ENCODE measurements around the gene CYBRD1. TPM values are rescaled to one million over a fixed set of nuclear protein-coding genes. Genes with fewer than 3 reads are reported as not detected.

The CYBRD1 gene
- total and polyA plus RNA-seq, 10 of the 15 experiments (the other 5 are each of a cell fraction or from before 2014, with no cell fraction given) = 10.8 to 51.9 (median 29.6) TPM

DNA sequence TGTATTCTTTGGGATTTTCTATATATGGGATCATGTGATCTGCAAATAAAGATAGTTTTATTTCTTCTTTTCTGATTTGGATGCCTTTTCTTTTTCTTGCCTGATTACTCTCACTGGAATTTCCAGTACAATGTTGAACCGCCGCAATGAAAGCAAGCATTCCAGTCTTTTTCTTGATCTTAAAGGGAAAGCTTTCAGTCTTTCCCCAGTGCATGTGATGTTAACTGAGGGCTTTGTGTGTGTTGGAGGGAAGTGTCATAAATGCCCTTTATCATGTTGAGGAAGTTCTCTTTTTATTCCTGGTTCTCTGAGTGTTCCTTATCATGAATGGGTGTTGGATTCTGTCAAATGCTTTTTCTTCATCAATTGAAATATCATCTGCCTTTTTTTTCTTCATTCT lies 16.9 kb upstream of the CYBRD1 start:
- Histone ChIP-seq H4K20me1 (ENCODE audit: control insufficient read depth, insufficient read depth) (no peaks in the 10 kb centered on the region), H3K79me2 (ENCODE audit: control insufficient read depth, insufficient read depth, low read length) (no peaks in the 10 kb centered on the region), H2AFZ (ENCODE audit: control insufficient read depth, low read depth, low read length) (no peak overlapping the region), H3K4me3 (no peak overlapping the region), H3K4me2 (ENCODE audit: control insufficient read depth, insufficient read depth) (no peak overlapping the region), H3K4me1 (ENCODE audit: control insufficient read depth, insufficient read depth, low read length) (peaks cover 8% of the 10 kb centered on the region), H3K9ac (ENCODE audit: control insufficient read depth, insufficient read depth, low read length) (no peak overlapping the region), H3K27ac (ENCODE audit: control insufficient read depth, insufficient read depth) (no peak overlapping the region), H3K27me3 (replicated peaks in 1 of 2; ENCODE audit: control insufficient read depth in 2 of 2, insufficient read depth in 2 of 2, low read length in 1 of 2) (no peaks in the 10 kb centered on the region), H3K36me3 (ENCODE audit: control insufficient read depth in 2 of 2, insufficient read depth in 2 of 2, low read length in 1 of 2) (no peaks in the 10 kb centered on the region), H3K9me3 (replicated peaks; ENCODE audit: control insufficient read depth, insufficient read depth, low read length) (no peaks in the 10 kb centered on the region; the same call in 2 of the 3 replicates)
- ChIA-PET RAD21 (ENCODE audit: unreplicated experiment) (no interaction called here), CTCF (interaction anchor here (1.5 kb wide), 1 partner anchor 36 kb away, joined by 4 read pairs; no protein-coding TSS in a partner anchor), POLR2A (interaction anchor here (0.6 kb wide), 2 partner anchors 26 to 40 kb away, joined by 3 to 4 read pairs; no protein-coding TSS in a partner anchor), SMC1A (ENCODE audit: uncharacterized antibody, unreplicated experiment) (interaction anchor here (0.6 to 1.5 kb wide), 7 partner anchors 10 to 1018 kb away, joined by 3 to 5 read pairs (median 3); partner anchors contain the start of gene CYBRD1)
- BruUV-seq (replicated peaks) = no TSS peak
- 50% methylated on average over 2 of the region's 2 CpGs for WGBS (ENCODE audit: insufficient coverage, insufficient replicate concordance, low lambda C conversion rate, missing lambda C conversion rate)
- intact Hi-C loops (cut with micrococcal nuclease; ENCODE audit: unreplicated experiment) (no loop called here), in situ Hi-C loops (cut with MboI) (no loop called here)
- TF ChIP-seq, protein P1, sequence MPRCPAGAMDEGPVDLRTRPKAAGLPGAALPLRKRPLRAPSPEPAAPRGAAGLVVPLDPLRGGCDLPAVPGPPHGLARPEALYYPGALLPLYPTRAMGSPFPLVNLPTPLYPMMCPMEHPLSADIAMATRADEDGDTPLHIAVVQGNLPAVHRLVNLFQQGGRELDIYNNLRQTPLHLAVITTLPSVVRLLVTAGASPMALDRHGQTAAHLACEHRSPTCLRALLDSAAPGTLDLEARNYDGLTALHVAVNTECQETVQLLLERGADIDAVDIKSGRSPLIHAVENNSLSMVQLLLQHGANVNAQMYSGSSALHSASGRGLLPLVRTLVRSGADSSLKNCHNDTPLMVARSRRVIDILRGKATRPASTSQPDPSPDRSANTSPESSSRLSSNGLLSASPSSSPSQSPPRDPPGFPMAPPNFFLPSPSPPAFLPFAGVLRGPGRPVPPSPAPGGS (IDR thresholded peaks at IDR 0.05; ENCODE audit: borderline replicate concordance, insufficient read depth, low read depth, low read length, poor library complexity, severe bottlenecking) = no peak
- TF ChIP-seq NR2F1 (conservative IDR thresholded peaks at IDR 0.05) (no peak), PAX5 (IDR thresholded peaks at IDR 0.05; ENCODE audit: borderline replicate concordance, low read depth, low read length) (no peak), TBL1XR1 (IDR thresholded peaks at IDR 0.05; ENCODE audit: low read depth, low read length) (no peak)
- TF ChIP-seq, protein P2, sequence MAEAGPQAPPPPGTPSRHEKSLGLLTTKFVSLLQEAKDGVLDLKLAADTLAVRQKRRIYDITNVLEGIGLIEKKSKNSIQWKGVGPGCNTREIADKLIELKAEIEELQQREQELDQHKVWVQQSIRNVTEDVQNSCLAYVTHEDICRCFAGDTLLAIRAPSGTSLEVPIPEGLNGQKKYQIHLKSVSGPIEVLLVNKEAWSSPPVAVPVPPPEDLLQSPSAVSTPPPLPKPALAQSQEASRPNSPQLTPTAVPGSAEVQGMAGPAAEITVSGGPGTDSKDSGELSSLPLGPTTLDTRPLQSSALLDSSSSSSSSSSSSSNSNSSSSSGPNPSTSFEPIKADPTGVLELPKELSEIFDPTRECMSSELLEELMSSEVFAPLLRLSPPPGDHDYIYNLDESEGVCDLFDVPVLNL (IDR thresholded peaks at IDR 0.05; ENCODE audit: low read depth, low read length) = no peak
- DNase-seq (ENCODE audit: low read depth, low spot score) (no peak), FAIRE-seq (no peak), ATAC-seq (no peak)
